GM18867 (cell line): ENCODE data around the gene ROR1.
A peak's percentile ranks its signal among the peaks of the same experiment; 100 is the strongest.
"Not testable (repeated sequence)": the region's sequence is repeated elsewhere in the genome, so short reads cannot be mapped to it uniquely, and the experiment has no call there.

ENCODE experiments used
- ATAC-seq: cut with Tn5 transposase; IDR thresholded peaks from one replicate; pipeline ENCODE4 v1.9.1; 2021; ENCODE audit warnings: mild to moderate bottlenecking, moderate library complexity; ENCODE audit not compliant: unreplicated experiment

ROR1 gene

GRCh38 chr1:63821091-63822005 is 47.5 kb downstream of the ROR1 start:
- ATAC-seq: no peak

DNA sequence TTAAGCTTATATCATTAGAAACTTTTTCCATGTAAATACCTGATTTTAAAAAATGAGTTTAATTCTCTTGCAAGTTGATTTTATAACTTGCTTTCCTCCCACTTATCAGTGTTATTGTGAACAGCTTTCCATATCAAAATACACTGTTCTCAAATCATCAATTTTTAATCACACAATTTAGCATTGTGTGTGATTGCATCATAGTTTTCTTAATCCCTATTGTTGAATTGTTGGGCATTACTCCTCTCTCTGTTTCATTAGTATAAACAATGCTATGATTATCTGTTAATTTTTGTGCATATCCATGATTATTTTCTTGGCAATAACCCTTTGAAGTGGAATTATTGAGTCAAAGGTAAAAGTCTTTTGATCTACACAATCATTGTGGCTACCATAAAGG is 48.7 kb downstream of the ROR1 start:
- ATAC-seq: no peak

GRCh38 chr1:63824451-63824850 is 50.6 kb downstream of the ROR1 start:
- ATAC-seq: no peak

- ATAC-seq: no peak
Measured at GRCh38 chr1:63825111-63825510, 51.3 kb downstream of the ROR1 start.

DNA sequence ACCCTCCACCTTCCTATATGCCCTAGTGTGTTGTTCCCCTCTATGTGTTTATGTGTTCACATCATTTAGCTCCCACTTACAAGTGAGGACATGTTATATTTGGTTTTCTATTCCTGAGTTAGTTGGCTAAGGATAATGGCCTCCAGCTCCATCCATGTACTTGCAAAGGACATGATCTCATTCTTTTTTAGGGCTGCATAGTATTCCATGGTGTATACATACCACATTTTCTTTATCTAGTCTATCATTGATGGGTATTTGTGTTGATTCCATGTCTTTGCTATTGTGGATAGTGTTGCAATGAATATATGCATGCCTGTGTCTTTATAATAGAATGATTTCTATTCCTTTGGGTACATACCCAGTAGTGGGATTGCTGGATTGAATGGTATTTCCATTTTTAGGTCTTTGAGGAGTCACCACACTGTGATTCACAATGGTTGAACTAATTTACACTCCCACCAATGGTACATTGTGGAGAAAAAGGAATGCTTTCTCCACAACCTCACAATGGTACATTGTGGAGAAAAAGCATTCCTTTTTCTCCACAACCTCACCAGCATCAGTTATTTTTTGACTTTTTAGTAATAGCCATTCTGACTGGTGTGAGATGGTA is 52.5 kb downstream of the ROR1 start:
- not testable (repeated sequence) for ATAC-seq

GRCh38 chr1:63827411-63828321 is 53.8 kb downstream of the ROR1 start:
- ATAC-seq: no peak

DNA sequence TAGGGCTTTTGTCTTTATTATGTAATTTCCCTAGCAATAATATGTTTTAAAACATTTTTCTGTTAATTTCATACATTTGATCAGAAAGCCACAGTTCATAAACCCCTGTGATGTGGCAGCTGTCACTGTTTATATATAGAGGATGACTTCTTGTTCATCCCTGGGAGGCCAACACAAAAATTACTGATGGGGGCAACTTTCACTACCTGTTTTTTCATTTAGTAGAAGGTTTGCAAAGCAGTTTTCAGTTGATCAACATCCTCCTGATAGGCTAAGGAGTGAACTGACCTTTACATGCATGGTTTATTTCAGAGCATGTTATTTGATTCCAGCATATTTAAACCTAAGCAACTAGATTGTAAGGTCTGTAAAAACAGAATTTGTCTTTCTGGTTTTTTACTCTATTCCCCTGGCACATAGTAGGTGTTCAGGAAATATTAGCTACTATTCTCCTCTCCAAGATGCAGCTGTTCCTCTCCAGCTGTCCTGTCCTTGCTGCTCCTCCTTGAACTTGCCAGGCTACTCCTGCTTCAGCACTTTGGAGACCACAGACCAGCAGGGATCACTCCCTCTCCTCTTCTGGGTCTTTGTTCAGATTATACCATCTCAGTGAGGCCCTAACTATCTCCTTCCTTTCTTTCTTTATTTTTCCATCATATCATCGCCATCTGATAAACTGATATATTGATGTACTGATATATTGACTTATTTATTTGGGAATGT is 54.7 kb downstream of the ROR1 start:
- peak; percentile 74 for ATAC-seq

GRCh38 chr1:63829349-63830327 is 55.8 kb downstream of the ROR1 start:
- ATAC-seq: no peak

GRCh38 chr1:63831409-63831808 is 57.6 kb downstream of the ROR1 start:
- no peak for ATAC-seq

GRCh38 chr1:63833363-63834119 is 59.7 kb downstream of the ROR1 start:
- no peak for ATAC-seq

- ATAC-seq: no peak
Measured at GRCh38 chr1:63835128-63835527, 61.3 kb downstream of the ROR1 start.

DNA sequence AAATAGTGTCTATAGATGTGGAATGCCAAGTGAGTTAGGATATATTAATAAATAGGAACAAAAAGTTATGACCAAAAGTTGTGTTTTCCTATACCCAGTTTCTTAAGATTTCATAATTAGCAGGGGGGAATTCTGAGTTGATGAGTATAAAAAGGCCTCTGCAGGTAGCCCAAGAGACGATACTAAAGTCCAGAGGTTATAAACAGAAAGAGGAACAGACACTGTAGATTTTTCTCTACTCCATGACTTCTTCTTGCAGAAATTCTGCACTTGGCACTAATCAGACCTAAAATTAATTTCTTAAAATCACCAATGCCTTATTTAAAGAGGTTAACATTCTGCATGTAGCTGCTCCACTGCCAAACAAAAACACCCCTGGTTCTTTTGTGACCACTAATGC is 62.6 kb downstream of the ROR1 start:
- no peak for ATAC-seq

DNA sequence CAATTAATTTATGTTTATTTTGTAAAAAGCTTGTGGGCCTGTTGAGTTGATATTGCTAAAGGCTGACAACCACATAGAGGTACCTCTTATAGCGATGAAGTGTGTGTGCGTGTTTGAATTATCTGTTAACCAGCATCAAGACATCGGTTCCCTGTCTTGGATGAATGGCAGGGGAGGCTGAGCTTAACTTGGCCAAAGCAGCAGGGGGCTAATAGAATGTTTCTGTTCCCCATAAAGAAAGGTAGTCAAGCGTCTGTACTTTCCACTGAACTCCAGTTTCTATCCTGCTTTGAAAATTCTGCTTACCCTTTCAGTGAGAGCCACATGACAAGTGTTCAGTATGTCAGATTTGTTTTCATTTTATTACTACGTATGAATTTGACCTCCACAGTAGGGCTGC is 63.0 kb downstream of the ROR1 start:
- no peak for ATAC-seq

- no peak for ATAC-seq
Measured at GRCh38 chr1:63843010-63843409, 69.2 kb downstream of the ROR1 start.

- ATAC-seq: no peak
Measured at GRCh38 chr1:63843884-63844283, 70.1 kb downstream of the ROR1 start.

- ATAC-seq: no peak
Measured at GRCh38 chr1:63845346-63845745, 71.5 kb downstream of the ROR1 start.

DNA sequence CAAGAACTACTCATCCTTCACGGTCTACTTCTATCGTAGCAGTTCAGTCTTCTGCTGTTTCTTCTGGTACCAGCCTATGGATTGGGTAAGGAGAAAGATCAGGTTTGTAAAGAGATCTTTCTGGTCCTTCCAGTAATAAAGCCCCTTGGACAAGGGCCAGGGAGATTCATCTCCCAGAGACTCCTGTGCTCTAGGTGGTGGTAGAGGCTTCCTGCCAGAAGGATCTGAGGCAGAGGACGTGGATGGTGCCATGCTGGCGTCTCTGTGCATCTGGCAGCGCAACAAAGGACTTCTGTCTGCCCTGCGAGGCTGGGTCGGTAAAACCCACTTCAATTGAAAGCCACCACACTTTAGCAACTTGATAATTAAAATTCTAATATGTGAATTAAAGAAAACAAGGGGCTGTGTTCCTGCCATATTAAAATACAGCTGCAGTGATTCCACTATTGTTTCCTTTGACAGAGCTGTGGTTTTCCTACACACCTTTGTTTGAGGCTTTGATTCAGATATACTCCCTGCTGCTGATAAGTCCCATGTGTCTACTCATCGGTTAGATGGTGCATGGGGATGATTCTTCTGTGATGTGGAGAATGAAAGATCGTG is 73.6 kb downstream of the ROR1 start:
- no peak for ATAC-seq

- no peak for ATAC-seq
Measured at GRCh38 chr1:63848733-63849132, 74.9 kb downstream of the ROR1 start.
